ENCODE measurements around the gene PCBP2.
"Not testable (repeated sequence)": the region's sequence is repeated elsewhere in the genome, so short reads cannot be mapped to it uniquely, and the experiment has no call there.

The PCBP2 gene

GRCh38 chr12:53441040-53441833, 10.7 kb upstream of the PCBP2 start, which contains the start of gene PRR13:
TSS of gene PRR13 (plus strand) at chr12:53441734. CDS start at chr12:53442715, 981 bp downstream.
- peak; percentile 99 for DNase-seq

- DNase-seq = no peak
Observed at GRCh38 chr12:53443955-53444354, 7.9 kb upstream of the PCBP2 start.

GRCh38 chr12:53444593-53445325, 7.1 kb upstream of the PCBP2 start:
- not testable (repeated sequence) for DNase-seq

- DNase-seq = no peak
Observed at GRCh38 chr12:53450936-53451335, 966 bp upstream of the PCBP2 start.

- DNase-seq = no peak
Observed at GRCh38 chr12:53452159-53453077, 516 bp downstream of the PCBP2 start.

- no peak for DNase-seq
Observed at GRCh38 chr12:53453953-53454640, 2.2 kb downstream of the PCBP2 start.

GRCh38 chr12:53454707-53455106, 2.8 kb downstream of the PCBP2 start:
- DNase-seq = no peak

- DNase-seq = no peak
Observed at GRCh38 chr12:53456654-53457366, 4.9 kb downstream of the PCBP2 start.

GRCh38 chr12:53459097-53459496, 7.2 kb downstream of the PCBP2 start:
- no peak for DNase-seq

- no peak for DNase-seq
Observed at GRCh38 chr12:53461059-53461458, 9.2 kb downstream of the PCBP2 start.

GRCh38 chr12:53461591-53461990, 9.7 kb downstream of the PCBP2 start:
- no peak for DNase-seq

GRCh38 chr12:53462935-53463334, 11.0 kb downstream of the PCBP2 start:
- DNase-seq = no peak

- DNase-seq = no peak
Observed at GRCh38 chr12:53463802-53464560, 12.1 kb downstream of the PCBP2 start.

- no peak for DNase-seq
Observed at GRCh38 chr12:53464685-53465418, 12.9 kb downstream of the PCBP2 start.

- DNase-seq = no peak
Observed at GRCh38 chr12:53465679-53466078, 13.8 kb downstream of the PCBP2 start.

GRCh38 chr12:53466640-53467039, 14.7 kb downstream of the PCBP2 start:
- no peak for DNase-seq

GRCh38 chr12:53467082-53467481, 15.2 kb downstream of the PCBP2 start:
- no peak for DNase-seq

GRCh38 chr12:53467880-53468279, 16.0 kb downstream of the PCBP2 start:
- no peak for DNase-seq

GRCh38 chr12:53468282-53468681, 16.4 kb downstream of the PCBP2 start:
- DNase-seq = no peak

GRCh38 chr12:53472056-53472582, 20.2 kb downstream of the PCBP2 start:
- DNase-seq = no peak
